Measurements from ENCODE around the gene CNNM2. TPM values are rescaled to one million over a fixed set of nuclear protein-coding genes. Genes with fewer than 3 reads are reported as not detected.

CNNM2 gene
- polyA plus RNA-seq, 1 of the 3 experiments (the other 2 are of a cell fraction) = 4.0 TPM

DNA sequence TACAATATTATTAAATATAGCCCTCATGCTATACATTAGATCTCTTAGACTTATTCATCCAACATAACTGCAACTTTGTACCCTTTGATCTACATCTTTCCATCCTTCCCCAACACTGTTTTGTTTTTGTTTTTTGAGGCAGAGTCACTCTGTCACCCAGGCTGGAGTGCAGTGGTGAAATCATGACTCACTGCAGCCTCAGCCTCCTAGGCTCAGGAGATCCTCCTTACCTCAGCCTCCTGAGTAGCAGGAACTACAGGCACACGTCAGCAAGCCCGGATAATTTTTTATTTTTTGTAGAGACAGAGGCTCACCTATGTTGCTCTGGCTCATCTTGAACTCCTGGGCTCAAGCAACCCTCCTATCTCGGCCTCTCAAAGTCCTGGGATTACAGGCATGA is 221.7 kb downstream of the CNNM2 start:
- no peak overlapping the region for H3K9ac ChIP-seq
- DNase-seq = no peak
- POLR2A ChIA-PET = no interaction called here
- CTCF ChIA-PET = interaction anchor here (1.1 kb wide), 1 partner anchor 105 kb away, joined by 4 read pairs; no protein-coding TSS in a partner anchor
- 90% methylated on average over 3 of the region's 3 CpGs for WGBS (ENCODE audit: low lambda C conversion rate)
- peaks cover 2 to 4% of the 10 kb centered on the region in 2 experiments; a peak in 2 of 4 replicates for H3K4me1 ChIP-seq (ENCODE audit: control insufficient read depth in 1 of 2, insufficient read depth in 2 of 2, low read depth in 1 of 2, low read length in 1 of 2)
- no peak overlapping the region for H3K27ac ChIP-seq (ENCODE audit: low read depth in 2 of 2, low read length in 1 of 2)
- no peak overlapping the region for H3K4me3 ChIP-seq (ENCODE audit: low read depth in 2 of 2, low read length in 1 of 2)
- no peaks in the 10 kb centered on the region for H3K9me3 ChIP-seq
- H3K36me3 ChIP-seq (replicated peaks in 1 of 2; ENCODE audit: control insufficient read depth in 1 of 2, insufficient read depth in 2 of 2, low read length in 1 of 2) = peaks cover 13 to 47% of the 10 kb centered on the region in 2 experiments
- no peaks in the 10 kb centered on the region for H3K9me2 ChIP-seq
- no peak overlapping the region for H2AFZ ChIP-seq (ENCODE audit: low read depth)
- peaks cover 41% of the 10 kb centered on the region for H3K79me2 ChIP-seq (ENCODE audit: insufficient read depth)
- H3F3A ChIP-seq (replicated peaks; ENCODE audit: insufficient read depth) = no peaks in the 10 kb centered on the region
- TF ChIP-seq RCOR1 (IDR thresholded peaks at IDR 0.05; ENCODE audit: low read length) = no peak
- TF ChIP-seq, protein P1, sequence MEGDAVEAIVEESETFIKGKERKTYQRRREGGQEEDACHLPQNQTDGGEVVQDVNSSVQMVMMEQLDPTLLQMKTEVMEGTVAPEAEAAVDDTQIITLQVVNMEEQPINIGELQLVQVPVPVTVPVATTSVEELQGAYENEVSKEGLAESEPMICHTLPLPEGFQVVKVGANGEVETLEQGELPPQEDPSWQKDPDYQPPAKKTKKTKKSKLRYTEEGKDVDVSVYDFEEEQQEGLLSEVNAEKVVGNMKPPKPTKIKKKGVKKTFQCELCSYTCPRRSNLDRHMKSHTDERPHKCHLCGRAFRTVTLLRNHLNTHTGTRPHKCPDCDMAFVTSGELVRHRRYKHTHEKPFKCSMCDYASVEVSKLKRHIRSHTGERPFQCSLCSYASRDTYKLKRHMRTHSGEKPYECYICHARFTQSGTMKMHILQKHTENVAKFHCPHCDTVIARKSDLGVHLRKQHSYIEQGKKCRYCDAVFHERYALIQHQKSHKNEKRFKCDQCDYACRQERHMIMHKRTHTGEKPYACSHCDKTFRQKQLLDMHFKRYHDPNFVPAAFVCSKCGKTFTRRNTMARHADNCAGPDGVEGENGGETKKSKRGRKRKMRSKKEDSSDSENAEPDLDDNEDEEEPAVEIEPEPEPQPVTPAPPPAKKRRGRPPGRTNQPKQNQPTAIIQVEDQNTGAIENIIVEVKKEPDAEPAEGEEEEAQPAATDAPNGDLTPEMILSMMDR (IDR thresholded peaks at IDR 0.05) = no peak
- TF ChIP-seq GABPA (IDR thresholded peaks at IDR 0.05; ENCODE audit: low read depth) = no peak
- no peak for TF ChIP-seq MEF2A (IDR thresholded peaks at IDR 0.05; ENCODE audit: borderline replicate concordance, low read depth)
- no peak for TF ChIP-seq FOXJ3 (CRISPR knock-in tag; IDR thresholded peaks at IDR 0.05)
- TF ChIP-seq, protein P2, sequence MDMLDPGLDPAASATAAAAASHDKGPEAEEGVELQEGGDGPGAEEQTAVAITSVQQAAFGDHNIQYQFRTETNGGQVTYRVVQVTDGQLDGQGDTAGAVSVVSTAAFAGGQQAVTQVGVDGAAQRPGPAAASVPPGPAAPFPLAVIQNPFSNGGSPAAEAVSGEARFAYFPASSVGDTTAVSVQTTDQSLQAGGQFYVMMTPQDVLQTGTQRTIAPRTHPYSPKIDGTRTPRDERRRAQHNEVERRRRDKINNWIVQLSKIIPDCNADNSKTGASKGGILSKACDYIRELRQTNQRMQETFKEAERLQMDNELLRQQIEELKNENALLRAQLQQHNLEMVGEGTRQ (IDR thresholded peaks at IDR 0.05; ENCODE audit: borderline replicate concordance, low read depth, low read length) = no peak
- no peak for TF ChIP-seq REST (IDR thresholded peaks at IDR 0.05; ENCODE audit: low read depth, low read length)
- no peak for TF ChIP-seq CHD2 (IDR thresholded peaks at IDR 0.05; ENCODE audit: low read length, partially characterized antibody)
- no peak for TF ChIP-seq RAD21 (IDR thresholded peaks at IDR 0.05; ENCODE audit: low read length)
- TF ChIP-seq, protein P3, sequence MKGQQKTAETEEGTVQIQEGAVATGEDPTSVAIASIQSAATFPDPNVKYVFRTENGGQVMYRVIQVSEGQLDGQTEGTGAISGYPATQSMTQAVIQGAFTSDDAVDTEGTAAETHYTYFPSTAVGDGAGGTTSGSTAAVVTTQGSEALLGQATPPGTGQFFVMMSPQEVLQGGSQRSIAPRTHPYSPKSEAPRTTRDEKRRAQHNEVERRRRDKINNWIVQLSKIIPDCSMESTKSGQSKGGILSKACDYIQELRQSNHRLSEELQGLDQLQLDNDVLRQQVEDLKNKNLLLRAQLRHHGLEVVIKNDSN (IDR thresholded peaks at IDR 0.05; ENCODE audit: borderline replicate concordance, low read depth) = no peak
- TF ChIP-seq GATA2 (CRISPR knock-in tag; IDR thresholded peaks at IDR 0.05) = no peak
- TF ChIP-seq POLR2AphosphoS5 (IDR thresholded peaks at IDR 0.05; ENCODE audit: low read depth, low read length) = no peak
- TF ChIP-seq TCF12 (IDR thresholded peaks at IDR 0.05) = no peak
- H3K4me2 ChIP-seq = no peak overlapping the region
- H3K27me3 ChIP-seq (ENCODE audit: insufficient read depth) = no peaks in the 10 kb centered on the region
- H4K20me1 ChIP-seq (ENCODE audit: insufficient read depth) = no peaks in the 10 kb centered on the region; the same call in 1 of the 2 replicates

Small RNA genes lying within 50 kb of the gene (small RNA-seq; reads per million reads assigned to genes)
- gene AS3MT (0 reads per million in 7 experiments), gene RF00026 (0 reads per million in 7 experiments), gene RF02271 (0 reads per million in 7 experiments)

Other genes with a start within 250 kb of the CNNM2 start
- gene ARL3, start 203.9 kb upstream of the CNNM2 start, polyA plus RNA-seq (2012; rRNA removed) = 11.2 and 12.5 TPM in 2 replicates
- 10.2 and 10.6 TPM in 2 replicates for gene SFXN2, start 203.7 kb upstream of the CNNM2 start, polyA plus RNA-seq (2012; rRNA removed)
- gene WBP1L, start 174.3 kb upstream of the CNNM2 start, polyA plus RNA-seq (2012; rRNA removed) = 22.8 and 29.8 TPM in 2 replicates
- not detected in 2 replicates for gene CYP17A1, start 80.9 kb upstream of the CNNM2 start, polyA plus RNA-seq (2012; rRNA removed)
- gene BORCS7, start 64.0 kb upstream of the CNNM2 start, polyA plus RNA-seq (2012; rRNA removed) = 42.7 and 45.4 TPM in 2 replicates
- 9.0 and 9.7 TPM in 2 replicates for gene AS3MT, start 48.8 kb upstream of the CNNM2 start, polyA plus RNA-seq (2012; rRNA removed)

All from SK-N-SH (cell line).